ENCODE measurements around the gene TOMM20.

DNA sequence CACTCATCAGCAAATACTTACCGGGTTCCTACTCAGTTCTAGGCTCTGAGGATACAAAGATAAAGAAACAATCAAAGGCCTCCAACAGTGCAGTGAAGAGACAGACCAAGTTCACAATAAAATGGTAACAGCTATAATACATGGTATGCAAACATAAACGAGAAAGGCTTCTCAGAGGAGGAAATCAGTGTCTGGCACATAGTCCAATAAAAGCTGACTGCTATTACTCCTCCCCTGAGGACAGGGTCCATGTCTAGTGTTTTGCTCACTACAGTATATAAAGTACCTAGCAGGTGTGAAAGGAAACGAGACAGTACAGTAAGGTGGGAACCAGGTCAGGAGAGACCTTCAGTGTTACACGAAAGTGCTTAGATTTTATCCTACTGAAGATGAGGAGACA is 28.1 kb upstream of the TOMM20 start:
- TF ChIP-seq, protein P1, sequence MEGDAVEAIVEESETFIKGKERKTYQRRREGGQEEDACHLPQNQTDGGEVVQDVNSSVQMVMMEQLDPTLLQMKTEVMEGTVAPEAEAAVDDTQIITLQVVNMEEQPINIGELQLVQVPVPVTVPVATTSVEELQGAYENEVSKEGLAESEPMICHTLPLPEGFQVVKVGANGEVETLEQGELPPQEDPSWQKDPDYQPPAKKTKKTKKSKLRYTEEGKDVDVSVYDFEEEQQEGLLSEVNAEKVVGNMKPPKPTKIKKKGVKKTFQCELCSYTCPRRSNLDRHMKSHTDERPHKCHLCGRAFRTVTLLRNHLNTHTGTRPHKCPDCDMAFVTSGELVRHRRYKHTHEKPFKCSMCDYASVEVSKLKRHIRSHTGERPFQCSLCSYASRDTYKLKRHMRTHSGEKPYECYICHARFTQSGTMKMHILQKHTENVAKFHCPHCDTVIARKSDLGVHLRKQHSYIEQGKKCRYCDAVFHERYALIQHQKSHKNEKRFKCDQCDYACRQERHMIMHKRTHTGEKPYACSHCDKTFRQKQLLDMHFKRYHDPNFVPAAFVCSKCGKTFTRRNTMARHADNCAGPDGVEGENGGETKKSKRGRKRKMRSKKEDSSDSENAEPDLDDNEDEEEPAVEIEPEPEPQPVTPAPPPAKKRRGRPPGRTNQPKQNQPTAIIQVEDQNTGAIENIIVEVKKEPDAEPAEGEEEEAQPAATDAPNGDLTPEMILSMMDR (IDR thresholded peaks at IDR 0.05; ENCODE audit: low read length), result no peak
- no peak for TF ChIP-seq EZH2phosphoT487 (IDR thresholded peaks at IDR 0.05; ENCODE audit: low read length)
